ENCODE data around the gene CALU.
A peak's percentile ranks its signal among the peaks of the same experiment; 100 is the strongest.

Gene CALU

DNA sequence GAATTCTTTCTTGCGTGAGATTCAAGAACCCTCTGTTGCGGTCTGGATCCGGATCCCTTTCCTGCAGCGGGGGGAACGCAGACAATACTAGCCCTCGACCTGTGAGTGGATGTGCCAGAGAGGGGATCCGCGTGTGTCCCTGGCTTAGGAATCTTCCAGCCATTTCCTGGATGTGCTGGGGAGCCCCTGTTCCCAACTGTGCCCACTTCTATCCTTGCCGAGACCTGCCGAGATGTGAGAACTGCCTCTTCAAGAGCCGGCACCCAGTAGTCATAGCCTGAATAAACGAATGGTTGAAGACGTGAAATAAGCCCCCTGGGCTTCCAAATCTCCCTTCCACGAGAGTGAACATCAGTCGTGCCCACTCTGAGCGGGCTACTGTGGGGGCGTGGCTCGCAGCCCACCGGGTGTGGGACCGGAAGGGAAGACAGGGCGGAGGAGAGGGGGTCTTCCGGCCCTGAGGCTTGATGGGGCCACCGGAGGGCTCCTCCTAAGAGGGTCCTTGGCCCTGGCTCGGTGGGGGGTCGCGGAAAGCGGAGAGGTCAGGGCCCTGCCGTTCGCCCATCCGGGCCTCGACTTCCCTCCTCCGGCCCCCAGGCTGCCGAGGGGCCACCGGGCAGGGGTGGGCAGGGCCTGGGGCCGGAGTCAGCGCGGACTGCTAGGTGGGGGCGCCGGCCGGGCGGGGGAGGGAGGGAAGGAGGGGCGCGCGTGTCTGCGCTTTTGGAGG is 51.3 kb downstream of the CALU start:
- H3K27ac ChIP-seq (ENCODE audit: low read depth, low read length) = no peak overlapping the region

DNA sequence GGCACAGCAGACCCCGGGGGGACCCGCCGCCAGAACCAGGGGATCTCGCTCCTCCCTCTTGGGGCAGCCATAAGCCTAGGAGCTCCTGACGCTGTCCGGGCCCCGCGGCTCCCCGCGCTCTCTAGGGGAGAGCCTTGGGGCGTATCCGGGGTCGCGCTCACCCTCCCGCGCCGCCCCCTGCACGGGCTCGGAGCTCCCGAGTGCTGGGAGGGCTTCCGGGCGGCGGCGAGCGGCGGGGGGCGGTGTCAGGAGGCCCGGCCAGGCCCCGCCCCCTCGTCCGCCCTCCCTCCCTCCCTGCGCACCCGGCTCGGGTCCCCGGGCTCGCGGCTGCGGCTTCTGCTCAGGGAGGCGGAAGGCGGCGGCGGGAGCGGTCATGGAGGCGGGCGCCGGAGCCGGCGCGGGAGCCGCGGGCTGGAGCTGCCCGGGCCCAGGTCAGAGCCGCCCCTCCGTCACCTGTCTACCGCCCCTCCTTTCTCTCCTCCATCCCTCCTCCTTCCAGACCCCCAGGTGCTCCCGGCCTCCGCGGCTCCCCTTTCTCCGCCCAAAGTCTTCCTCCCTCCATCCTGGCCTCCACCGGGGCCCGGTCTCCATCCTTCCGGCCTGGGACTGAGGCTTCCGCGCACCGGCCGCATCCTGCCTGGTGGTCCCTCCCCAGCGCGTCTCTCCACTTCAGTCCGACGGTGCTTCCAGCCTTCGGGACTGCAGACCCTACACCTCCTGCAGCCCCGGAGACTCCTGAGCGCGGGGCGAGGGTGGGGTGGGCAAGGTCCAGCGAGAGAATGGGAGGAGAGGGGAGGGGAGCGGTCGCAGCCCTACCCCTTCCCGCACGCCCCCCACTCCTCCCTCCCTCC is 52.2 kb downstream of the CALU start, which contains the start of gene CCDC136:
CCDC136 (plus strand) TSS at position 848 of the 851 bp plus-strand sequence. CDS start 444 bp downstream, outside the sequence.
- Histone ChIP-seq H3K9me3 (ENCODE audit: insufficient read depth, low read depth, low read length) (no peaks in the 10 kb centered on the region), H3K4me3 (ENCODE audit: low read length) (peak within 1 kb of the TSS; percentile 93), H3K9ac (ENCODE audit: low read depth, low read length) (peak within 1 kb of the TSS; percentile 16; the same call in 1 of the 2 replicates), H3K27me3 (ENCODE audit: insufficient read depth, low read length) (0 out of 2 replicates have a peak, but pooled peaks cover 5% of the 10 kb centered on the region), H3K36me3 (ENCODE audit: insufficient read depth, low read length) (peaks cover 19% of the 10 kb centered on the region), H3K27ac (ENCODE audit: low read depth, low read length) (no peak within 1 kb of the TSS), H3K4me1 (ENCODE audit: insufficient read depth, low read length) (peaks cover 16% of the 10 kb centered on the region; the same call in 1 of the 2 replicates)
- under 1% methylated on average over 78 of the region's 80 CpGs for WGBS

More for the DNA sequence above, 51.3 kb downstream of the CALU start:
- H3K4me3 ChIP-seq (ENCODE audit: low read length) = peak overlapping the region; percentile 93
- H3K36me3 ChIP-seq (ENCODE audit: insufficient read depth, low read length) = peaks cover 12% of the 10 kb centered on the region
- 0 out of 2 replicates have a peak, but pooled peaks cover 5% of the 10 kb centered on the region for H3K27me3 ChIP-seq (ENCODE audit: insufficient read depth, low read length)
- 10% methylated on average over 45 of the region's 45 CpGs for WGBS
- peaks cover 16% of the 10 kb centered on the region; the same call in 1 of the 2 replicates for H3K4me1 ChIP-seq (ENCODE audit: insufficient read depth, low read length)
- no peak overlapping the region for H3K9ac ChIP-seq (ENCODE audit: low read depth, low read length)
- no peaks in the 10 kb centered on the region for H3K9me3 ChIP-seq (ENCODE audit: insufficient read depth, low read depth, low read length)

GRCh38 chr7:128791972-128792327 is 52.8 kb downstream of the CALU start:
- no peaks in the 10 kb centered on the region for H3K9me3 ChIP-seq (ENCODE audit: insufficient read depth, low read depth, low read length)
- 0 out of 2 replicates have a peak, but pooled peaks cover 5% of the 10 kb centered on the region for H3K27me3 ChIP-seq (ENCODE audit: insufficient read depth, low read length)
- peak overlapping the region; percentile 93 for H3K4me3 ChIP-seq (ENCODE audit: low read length)
- peak overlapping the region; percentile 16; the same call in 1 of the 2 replicates for H3K9ac ChIP-seq (ENCODE audit: low read depth, low read length)
- peaks cover 16% of the 10 kb centered on the region; the same call in 1 of the 2 replicates for H3K4me1 ChIP-seq (ENCODE audit: insufficient read depth, low read length)
- H3K36me3 ChIP-seq (ENCODE audit: insufficient read depth, low read length) = peaks cover 21% of the 10 kb centered on the region
- H3K27ac ChIP-seq (ENCODE audit: low read depth, low read length) = no peak overlapping the region
- WGBS = 9% methylated on average over 9 of the region's 9 CpGs

GRCh38 chr7:128792471-128793180 is 53.5 kb downstream of the CALU start:
- 72% methylated on average over 10 of the region's 10 CpGs for WGBS
- H3K27me3 ChIP-seq (ENCODE audit: insufficient read depth, low read length) = 0 out of 2 replicates have a peak, but pooled peaks cover 5% of the 10 kb centered on the region
- peaks cover 28% of the 10 kb centered on the region for H3K36me3 ChIP-seq (ENCODE audit: insufficient read depth, low read length)
- no peak overlapping the region for H3K9ac ChIP-seq (ENCODE audit: low read depth, low read length)
- peaks cover 16% of the 10 kb centered on the region; the same call in 1 of the 2 replicates for H3K4me1 ChIP-seq (ENCODE audit: insufficient read depth, low read length)
- peak overlapping the region; percentile 93 for H3K4me3 ChIP-seq (ENCODE audit: low read length)
- H3K9me3 ChIP-seq (ENCODE audit: insufficient read depth, low read depth, low read length) = no peaks in the 10 kb centered on the region
- no peak overlapping the region for H3K27ac ChIP-seq (ENCODE audit: low read depth, low read length)

DNA sequence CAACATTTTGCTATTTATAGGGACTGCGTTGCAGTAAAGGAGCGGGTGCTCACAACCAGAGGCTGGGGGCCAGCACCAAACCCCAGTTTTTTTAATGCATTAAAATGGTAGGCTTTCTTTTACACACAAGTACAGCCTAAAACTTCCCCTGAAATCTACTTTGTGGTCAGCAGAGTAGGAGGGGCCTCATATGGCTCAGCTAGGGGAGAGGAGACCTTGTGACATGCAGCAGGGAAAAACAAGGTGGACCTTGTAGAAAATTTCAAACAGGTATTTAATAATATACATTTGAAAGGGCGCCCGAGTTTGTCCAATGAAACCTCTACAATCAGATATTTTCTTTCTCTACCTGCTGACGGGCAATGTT is 54.0 kb downstream of the CALU start:
- Histone ChIP-seq H3K36me3 (ENCODE audit: insufficient read depth, low read length) (peaks cover 28% of the 10 kb centered on the region), H3K4me1 (ENCODE audit: insufficient read depth, low read length) (peaks cover 16% of the 10 kb centered on the region; the same call in 1 of the 2 replicates), H3K27me3 (ENCODE audit: insufficient read depth, low read length) (0 out of 2 replicates have a peak, but pooled peaks cover 5% of the 10 kb centered on the region), H3K9me3 (ENCODE audit: insufficient read depth, low read depth, low read length) (no peaks in the 10 kb centered on the region), H3K9ac (ENCODE audit: low read depth, low read length) (no peak overlapping the region), H3K27ac (ENCODE audit: low read depth, low read length) (no peak overlapping the region), H3K4me3 (ENCODE audit: low read length) (no peak overlapping the region)
- 100% methylated on average over 3 of the region's 5 CpGs for WGBS

DNA sequence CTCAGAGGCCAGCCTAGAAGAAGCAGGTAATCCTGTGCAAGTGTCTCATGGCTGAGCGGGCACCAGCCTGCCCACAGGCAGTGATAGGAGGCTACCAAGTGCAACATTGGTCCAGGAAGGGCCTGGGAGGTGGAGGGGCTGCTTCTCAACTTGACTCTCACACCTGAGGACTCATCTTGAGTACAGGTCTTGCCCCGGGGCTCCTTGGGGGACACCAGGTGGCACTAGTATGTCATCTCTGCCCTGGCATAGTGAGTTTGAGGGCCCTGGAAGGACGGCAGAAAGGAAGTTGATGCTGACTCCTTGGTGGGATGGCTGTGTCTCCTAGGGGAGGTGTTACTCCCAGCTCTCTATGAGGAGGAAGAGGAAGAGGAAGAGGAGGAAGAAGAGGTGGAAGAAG is 54.9 kb downstream of the CALU start:
- Histone ChIP-seq H3K27ac (ENCODE audit: low read depth, low read length) (no peak overlapping the region), H3K9me3 (ENCODE audit: insufficient read depth, low read depth, low read length) (no peaks in the 10 kb centered on the region), H3K27me3 (ENCODE audit: insufficient read depth, low read length) (0 out of 2 replicates have a peak, but pooled peaks cover 5% of the 10 kb centered on the region), H3K36me3 (ENCODE audit: insufficient read depth, low read length) (peaks cover 28% of the 10 kb centered on the region), H3K9ac (ENCODE audit: low read depth, low read length) (no peak overlapping the region), H3K4me1 (ENCODE audit: insufficient read depth, low read length) (peaks cover 16% of the 10 kb centered on the region; the same call in 1 of the 2 replicates), H3K4me3 (ENCODE audit: low read length) (no peak overlapping the region)
- WGBS = 89% methylated on average over 3 of the region's 3 CpGs

DNA sequence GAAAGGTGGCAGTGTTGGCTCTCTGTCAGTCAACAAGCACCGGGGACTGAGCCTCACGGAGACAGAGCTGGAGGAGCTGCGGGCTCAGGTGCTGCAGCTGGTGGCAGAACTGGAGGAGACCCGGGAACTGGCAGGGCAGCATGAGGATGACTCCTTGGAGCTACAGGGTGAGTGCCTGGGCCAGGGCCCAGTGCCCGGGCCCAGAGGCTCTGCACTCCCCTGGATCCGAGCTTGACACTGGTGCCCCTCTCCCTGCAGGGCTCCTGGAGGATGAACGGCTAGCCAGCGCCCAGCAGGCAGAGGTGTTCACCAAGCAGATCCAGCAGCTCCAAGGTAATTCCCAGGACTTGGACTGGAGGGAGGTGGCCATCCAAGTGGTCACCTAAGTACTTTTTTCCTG is 55.3 kb downstream of the CALU start:
- 89% methylated on average over 8 of the region's 8 CpGs for WGBS
- Histone ChIP-seq H3K27ac (ENCODE audit: low read depth, low read length) (no peak overlapping the region), H3K27me3 (ENCODE audit: insufficient read depth, low read length) (0 out of 2 replicates have a peak, but pooled peaks cover 2% of the 10 kb centered on the region), H3K36me3 (ENCODE audit: insufficient read depth, low read length) (peaks cover 31% of the 10 kb centered on the region), H3K4me3 (ENCODE audit: low read length) (no peak overlapping the region), H3K9me3 (ENCODE audit: insufficient read depth, low read depth, low read length) (no peaks in the 10 kb centered on the region), H3K9ac (ENCODE audit: low read depth, low read length) (no peak overlapping the region), H3K4me1 (ENCODE audit: insufficient read depth, low read length) (peaks cover 16% of the 10 kb centered on the region; the same call in 1 of the 2 replicates)

- Histone ChIP-seq H3K4me3 (ENCODE audit: low read length) (no peak overlapping the region), H3K9me3 (ENCODE audit: insufficient read depth, low read depth, low read length) (no peaks in the 10 kb centered on the region), H3K27me3 (ENCODE audit: insufficient read depth, low read length) (no peaks in the 10 kb centered on the region), H3K9ac (ENCODE audit: low read depth, low read length) (peak overlapping the region; percentile 18; the same call in 1 of the 2 replicates), H3K36me3 (ENCODE audit: insufficient read depth, low read length) (peaks cover 33% of the 10 kb centered on the region), H3K4me1 (ENCODE audit: insufficient read depth, low read length) (peaks cover 16% of the 10 kb centered on the region; the same call in 1 of the 2 replicates), H3K27ac (ENCODE audit: low read depth, low read length) (peak overlapping the region; percentile 23; the same call in 1 of the 2 replicates)
- 85% methylated on average over 4 of the region's 4 CpGs for WGBS
Observed at GRCh38 chr7:128795129-128795528, 56.0 kb downstream of the CALU start.

GRCh38 chr7:128796327-128796726 is 57.2 kb downstream of the CALU start:
- H3K4me3 ChIP-seq (ENCODE audit: low read length) = no peak overlapping the region

DNA sequence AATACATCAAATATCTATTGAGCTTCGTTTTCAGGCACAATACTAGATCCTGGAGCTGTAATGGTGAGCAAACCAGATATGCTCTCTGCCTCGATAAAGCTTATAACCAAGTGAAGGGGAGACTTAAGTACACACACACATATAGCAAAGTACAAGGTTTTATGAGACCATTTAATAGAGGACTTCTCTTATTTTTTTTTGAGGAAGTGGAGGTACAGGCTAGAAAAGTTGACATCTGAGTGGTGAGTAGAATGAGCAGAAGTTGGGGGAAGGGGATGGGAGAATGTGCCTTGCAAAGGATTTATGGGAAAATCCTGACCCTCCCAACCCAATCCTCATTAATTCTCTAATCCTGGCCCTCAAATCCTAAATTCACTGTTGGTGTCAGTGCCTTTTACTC is 60.3 kb downstream of the CALU start:
- Histone ChIP-seq H3K9ac (ENCODE audit: low read depth, low read length) (no peak overlapping the region), H3K36me3 (ENCODE audit: insufficient read depth, low read length) (peaks cover 67% of the 10 kb centered on the region), H3K27me3 (ENCODE audit: insufficient read depth, low read length) (no peaks in the 10 kb centered on the region), H3K4me1 (ENCODE audit: insufficient read depth, low read length) (peaks cover 13% of the 10 kb centered on the region; the same call in 1 of the 2 replicates), H3K27ac (ENCODE audit: low read depth, low read length) (no peak overlapping the region), H3K4me3 (ENCODE audit: low read length) (no peak overlapping the region), H3K9me3 (ENCODE audit: insufficient read depth, low read depth, low read length) (no peaks in the 10 kb centered on the region)
- 94% methylated on average over 2 of the region's 2 CpGs for WGBS

More at GRCh38 chr7:128796327-128796726, 57.2 kb downstream of the CALU start:
- H3K9me3 ChIP-seq (ENCODE audit: insufficient read depth, low read depth, low read length) = no peaks in the 10 kb centered on the region
- 92% methylated on average over 5 of the region's 5 CpGs for WGBS
- H3K4me1 ChIP-seq (ENCODE audit: insufficient read depth, low read length) = peaks cover 16% of the 10 kb centered on the region; the same call in 1 of the 2 replicates
- no peaks in the 10 kb centered on the region for H3K27me3 ChIP-seq (ENCODE audit: insufficient read depth, low read length)
- H3K9ac ChIP-seq (ENCODE audit: low read depth, low read length) = no peak overlapping the region
- no peak overlapping the region for H3K27ac ChIP-seq (ENCODE audit: low read depth, low read length)
- H3K36me3 ChIP-seq (ENCODE audit: insufficient read depth, low read length) = peaks cover 40% of the 10 kb centered on the region

All from HUES64 (cell line).